ENCODE results near the gene AHSA1.

The AHSA1 gene

DNA sequence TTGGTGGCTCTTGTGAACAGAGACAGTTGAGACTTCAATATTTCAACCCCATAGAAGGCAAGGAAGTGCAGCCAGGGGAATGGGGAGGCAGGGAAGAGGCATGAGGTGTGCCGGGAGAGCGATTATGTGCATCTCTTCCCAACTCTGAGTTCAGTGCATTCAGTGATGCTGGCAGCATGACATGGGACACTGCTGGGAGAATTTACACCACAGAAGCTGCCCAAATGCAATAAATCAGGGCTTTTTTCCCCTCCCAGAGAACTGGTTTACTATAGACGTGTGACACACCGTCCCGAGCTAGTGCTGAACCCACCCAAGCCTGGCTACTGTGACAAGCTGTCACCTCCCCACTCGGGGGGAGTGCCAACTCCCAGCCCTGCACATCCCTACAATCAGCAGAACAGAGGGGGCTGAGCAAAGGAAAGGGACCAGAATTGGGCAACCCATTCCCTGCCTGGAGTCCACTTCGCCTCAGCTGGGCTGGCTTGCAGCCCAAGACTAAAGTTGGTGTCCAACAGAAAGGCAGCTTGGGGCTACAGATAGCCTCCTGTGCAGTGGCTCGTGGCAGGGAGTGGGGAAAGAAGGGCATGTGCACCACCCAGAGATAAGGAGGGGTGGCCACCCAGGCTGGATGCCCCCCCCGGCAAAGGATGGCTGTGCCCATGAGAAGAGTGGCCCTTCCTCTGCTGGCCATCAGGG lies 16.7 kb downstream of the AHSA1 start:
- no peak for DNase-seq

DNA sequence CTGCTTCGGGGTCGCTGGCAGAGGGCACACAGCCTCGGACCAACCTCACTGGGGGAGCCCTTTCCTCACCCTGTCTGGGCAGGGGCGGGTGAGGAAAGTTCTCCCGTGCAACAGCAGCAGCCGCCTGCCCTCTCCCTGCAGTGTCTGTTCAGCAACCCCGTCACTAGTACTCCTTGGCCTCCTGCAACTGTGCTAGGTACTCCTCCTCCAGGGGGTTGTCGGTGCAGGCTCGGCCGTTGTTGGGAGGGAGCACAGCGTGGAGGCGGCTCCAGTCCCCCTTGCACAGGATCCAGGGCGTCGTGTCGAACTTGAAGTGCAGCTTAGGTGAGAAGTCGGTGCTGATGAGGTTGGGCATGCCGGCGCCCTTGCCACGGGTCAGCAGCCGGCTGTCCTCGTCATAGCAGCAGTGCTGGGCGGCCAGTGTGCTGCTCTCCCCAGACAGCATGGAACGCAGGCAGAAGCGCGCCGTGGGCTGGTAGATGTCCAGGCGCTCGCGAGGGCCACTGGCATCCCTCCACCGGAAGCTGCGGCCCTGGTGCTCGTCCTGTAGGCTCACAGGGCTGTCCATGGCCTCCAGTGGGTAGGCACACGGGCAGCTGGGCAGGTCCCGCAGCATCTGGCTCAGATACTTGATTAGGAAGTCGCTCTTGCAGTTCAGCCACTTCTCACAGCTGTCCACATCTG lies 17.7 kb downstream of the AHSA1 start:
- no peak for DNase-seq

DNA sequence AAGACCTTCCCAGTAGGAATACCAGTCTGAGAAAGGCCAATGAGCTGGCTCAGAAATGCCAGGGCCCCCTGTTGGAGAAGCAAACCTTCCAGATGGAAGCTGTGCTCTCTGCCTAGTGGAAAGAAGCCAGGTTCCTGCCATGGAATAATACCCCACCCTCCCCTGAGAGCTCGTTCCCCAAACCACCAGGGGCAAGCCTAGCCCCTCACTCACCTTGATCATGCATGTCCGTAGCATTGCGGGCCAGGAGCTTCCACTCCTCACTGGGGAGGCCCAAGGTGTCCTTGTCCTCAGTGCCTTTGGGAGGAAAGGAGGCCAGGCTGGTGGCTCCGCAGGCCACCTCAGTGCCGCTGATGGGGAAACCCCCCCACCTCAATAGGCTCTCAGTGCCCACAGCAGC lies 20.1 kb downstream of the AHSA1 start:
- no peak for DNase-seq

DNA sequence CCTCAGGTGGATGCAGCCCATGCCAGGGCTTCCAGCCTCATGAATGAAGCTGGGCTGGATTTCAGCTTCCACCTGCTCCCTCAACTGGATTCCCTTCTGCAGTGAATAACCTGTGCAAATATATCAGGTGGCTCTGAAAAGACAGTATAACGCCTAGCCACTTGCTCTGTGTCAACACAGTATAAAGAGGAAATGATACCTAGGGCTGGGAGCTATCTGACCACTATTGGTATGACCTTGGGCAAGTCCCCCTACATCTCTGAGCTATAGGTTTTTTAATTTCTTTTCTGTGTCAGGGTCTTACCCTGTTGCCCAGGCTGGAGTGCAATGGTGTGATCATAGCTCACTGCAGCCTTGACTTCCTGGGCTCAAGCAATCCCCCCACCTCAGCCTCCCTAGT lies 20.9 kb downstream of the AHSA1 start:
- DNase-seq: no peak

DNA sequence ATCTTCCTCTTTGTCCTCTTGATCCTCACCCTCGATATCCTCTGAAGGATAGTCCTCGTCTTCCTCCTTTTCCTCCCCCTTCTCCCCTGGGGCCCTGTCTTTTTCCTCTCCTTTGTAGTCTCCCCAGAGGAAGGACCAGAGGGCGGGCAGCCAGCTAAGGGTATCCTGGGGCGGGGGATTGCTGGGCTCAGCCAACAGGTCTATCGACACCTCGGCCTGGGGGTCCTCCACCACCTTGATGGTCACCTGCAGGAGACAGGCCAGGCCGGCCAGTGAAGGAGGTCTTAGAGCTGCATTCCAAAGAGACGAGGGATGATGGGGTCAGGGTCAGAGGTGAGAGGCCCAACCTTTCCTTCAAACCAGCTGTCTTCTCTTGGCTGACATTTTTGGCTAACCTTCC lies 24.5 kb downstream of the AHSA1 start:
- DNase-seq: no peak

DNA sequence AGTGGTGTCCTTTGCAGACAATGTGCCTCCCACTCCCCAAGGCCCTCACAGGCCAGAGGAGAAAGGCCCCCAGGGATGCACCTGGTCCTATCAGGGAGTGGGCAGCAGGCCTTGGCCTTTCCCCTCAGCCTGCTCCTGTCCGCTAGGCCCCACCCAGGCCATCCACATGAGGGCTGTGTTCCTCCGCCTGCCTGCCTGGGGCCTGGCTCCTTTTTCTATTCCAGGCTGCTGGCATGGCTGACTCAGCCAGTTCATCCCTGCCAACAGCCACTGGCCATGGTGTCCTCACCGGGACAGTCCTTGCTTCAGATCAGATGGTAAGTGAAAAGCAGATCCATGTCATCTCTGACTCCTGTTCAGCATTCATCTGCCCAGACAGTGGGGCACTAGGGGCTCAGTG lies 27.4 kb downstream of the AHSA1 start:
- DNase-seq: no peak

DNA sequence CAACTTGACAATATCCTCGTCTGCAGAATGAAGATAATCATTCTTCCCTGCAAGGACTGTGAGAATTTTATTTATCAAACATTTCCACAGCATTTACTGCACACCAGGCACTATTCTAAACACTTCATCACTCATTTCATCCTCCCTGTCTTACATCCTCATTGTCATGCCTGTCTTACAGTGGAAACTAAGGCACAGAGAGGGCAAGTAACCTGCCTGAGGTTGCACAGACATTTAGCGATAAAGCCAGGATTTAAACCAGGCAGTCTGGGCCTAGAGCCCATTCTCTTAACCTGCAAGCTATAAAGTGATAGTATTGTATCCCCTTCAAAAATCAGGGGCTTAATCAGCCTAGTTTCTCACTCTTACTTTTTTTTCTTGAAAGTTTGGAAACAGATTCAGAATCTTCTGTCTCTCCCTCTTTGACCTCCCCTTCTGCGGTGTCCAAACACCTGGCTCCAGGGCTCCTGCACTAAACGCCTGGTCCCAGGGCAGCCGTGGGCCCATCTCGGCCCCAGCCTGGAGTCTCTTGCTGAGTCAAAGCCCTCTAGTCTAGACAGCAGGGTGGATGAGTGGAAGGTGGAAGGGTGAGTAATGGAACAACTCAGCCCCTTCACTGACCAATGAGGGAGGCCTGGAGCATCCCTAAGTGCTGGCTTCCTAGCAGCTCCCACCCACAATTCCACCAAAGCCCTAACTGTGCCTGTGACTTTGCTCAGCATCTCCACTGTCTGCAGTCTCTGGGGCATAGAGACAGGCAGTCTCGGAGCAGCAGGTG lies 28.2 kb downstream of the AHSA1 start:
- no peak for DNase-seq

DNA sequence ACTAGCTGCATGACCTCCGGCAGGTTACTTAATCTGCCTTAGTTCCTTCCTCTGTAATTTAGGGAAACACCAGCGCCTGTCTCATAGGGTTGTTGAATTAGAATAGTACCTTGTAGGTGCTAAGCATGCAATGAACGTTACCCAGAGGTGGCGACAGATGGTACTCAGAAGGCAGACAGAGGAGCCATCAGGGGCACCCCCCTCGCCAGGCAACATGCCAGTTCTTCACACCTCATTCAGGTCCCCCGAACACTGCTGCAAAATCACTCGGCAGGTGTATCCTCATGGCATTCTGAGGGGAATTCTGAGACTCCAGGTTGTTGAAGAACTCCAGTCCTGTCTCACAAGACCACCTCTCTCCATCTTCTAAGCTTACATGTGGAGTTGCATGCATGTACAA lies 30.7 kb downstream of the AHSA1 start:
- no peak for DNase-seq

DNA sequence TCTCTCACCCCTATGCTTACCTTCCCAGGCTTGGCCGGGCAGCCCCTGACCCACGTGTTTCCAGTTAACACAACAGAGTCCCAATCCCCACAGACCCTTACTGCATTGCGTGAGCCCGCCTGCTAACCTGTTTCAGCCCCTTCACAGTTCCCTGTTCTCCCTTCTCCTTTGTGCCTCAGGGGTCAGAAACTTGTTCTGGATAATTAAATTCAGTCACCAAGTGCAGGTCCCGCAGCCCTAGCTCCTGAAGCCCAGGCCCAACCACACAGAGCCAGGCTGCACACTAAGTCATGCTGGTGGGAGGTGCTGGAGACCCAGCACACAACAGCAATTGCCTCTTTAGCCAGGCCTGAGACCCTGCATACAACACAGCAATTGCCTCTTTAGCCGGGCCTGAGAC lies 31.1 kb downstream of the AHSA1 start:
- no peak for DNase-seq

DNA sequence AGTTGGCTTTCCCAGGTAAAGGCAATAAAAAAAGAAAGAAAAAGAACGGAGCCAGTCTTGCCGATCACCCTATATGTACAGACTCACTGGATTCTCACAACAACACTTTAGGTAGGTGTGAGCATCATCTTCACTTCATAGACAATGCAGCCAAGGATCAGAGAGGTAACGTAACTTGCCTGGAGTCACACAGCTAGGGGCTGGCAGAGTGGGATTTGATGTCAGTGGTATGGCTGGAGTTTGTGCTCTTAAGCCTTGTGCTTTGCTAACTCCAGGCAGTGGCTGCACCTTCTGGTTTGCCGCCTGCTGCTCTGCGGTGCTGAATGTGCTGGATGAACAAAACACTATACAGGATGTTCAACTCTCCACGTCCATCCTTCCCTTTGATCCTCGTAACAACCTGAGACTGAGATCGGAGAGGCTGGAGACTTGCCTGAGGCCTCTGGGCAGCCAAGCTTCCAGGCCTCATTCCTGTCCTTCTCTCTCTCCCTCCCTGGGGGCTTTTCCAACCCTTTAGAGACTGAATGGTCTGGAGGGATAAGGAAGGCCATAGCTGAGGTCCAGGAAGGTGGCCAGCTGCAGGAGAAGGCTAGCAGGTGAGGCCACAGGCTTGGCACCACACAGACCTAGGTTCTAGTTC lies 32.6 kb downstream of the AHSA1 start:
- DNase-seq: no peak

DNA sequence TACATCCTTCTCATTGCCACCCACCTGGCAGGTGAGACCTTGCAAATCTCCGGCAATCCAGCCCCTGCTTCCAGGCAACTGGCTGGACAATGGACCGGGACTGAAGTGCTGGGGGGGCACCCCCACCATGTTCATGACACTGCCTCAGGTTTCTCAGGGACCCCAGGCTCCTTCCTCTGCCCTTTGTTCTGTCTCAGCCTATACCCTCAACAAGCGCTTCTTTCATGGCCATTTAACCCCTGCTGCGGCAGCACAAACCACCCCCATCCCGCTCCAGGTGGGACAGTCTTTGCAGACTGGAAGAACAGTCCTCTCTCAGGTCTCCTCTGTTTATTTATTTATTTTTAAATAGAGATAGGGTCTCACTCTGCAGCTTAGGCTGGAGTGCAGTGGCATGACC lies 33.2 kb downstream of the AHSA1 start:
- no peak for DNase-seq

DNA sequence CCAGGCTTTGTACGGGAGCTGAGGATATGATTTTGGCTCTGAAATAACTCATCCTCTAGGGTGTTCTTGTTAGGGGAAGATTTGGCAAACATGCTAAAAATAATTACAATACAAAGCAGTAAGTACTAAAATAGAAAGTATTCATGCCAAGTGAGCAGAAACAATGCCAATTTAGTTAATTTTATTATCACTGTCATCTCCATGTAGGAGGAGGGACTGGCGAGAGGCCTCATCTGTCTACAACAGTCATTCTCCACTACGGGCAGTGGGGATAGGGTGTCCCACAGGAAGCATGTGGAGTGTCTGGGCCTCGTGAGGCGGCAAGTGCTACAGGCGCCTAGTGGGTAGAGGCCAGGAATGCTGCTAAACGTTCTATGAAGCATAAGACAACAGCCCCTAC lies 37.4 kb downstream of the AHSA1 start:
- no peak for DNase-seq

DNA sequence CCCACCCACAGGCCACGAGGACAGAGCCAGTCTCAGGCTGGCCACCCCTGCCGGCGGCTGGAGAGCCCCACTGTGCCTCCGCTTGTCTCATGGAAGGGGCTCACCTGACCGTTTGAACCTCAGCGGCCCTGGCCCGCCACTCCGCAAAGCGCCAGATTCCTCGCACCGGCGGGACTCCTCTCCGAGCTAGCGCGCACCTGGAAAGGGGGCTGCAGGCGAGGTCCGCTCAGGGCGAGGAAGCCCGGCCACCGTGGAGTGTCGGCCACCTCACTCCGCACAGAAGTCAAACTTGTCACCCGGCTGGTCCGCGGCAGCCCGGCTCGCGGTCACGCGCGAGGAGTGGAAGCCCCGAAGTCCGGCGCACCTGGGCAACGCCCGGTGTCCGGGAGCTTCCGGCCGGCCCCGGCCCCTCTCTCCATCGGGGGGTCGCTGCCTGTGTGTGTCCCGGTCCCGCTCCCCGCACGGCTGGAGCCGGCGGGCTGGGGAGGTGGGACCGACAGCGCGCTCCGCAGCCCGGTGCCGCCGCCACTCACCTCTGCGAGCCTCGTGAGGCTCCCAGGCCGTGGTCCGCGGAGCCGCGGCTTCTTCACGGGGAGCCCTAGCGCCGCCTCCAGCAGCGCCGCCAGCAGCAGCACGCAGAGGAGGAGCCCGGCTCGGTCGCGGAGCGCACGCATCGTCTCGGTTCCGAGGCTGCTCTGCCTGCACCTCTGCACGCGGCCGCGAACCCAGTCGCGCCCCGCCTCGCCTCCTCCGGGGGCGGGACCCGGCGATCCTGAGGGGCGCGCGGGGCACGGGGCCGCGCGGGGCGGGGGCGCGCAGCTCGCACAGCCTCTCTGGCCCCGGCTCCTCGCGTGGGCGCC lies 40.5 kb downstream of the AHSA1 start, which contains the start of gene ISM2:
ISM2 (minus strand) TSS at position 697 of the 860 bp plus-strand sequence; CDS start at position 674, 23 bp downstream.
- peak; percentile 26 to 36 for DNase-seq

DNA sequence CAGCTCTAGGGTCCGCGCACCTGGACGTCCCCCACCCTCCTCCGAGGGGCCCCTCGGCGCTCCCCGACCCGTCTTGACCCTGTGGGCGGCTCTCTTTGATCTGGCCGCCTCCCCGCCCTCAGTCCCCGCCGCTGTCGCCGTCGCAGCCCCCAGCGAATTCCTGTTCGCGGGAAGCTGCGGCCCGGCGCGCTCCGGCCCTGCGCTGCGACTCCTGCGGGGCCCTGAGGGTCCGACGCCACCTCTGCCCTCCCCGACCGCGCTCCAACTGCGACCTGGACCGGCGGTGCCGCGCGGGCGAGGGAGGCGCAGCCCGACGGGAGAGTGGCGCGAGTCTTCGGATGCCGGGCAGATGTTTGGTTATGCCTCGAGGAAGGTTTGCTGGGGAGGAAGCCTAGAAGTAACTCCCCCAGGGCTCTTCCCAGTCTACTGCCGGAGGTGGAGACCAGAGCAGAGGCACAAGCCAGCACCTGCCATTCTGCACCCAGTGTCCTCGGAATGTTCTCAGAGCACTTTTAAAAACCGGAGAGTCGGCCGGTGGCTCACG lies 41.2 kb downstream of the AHSA1 start:
- DNase-seq: no peak

DNA sequence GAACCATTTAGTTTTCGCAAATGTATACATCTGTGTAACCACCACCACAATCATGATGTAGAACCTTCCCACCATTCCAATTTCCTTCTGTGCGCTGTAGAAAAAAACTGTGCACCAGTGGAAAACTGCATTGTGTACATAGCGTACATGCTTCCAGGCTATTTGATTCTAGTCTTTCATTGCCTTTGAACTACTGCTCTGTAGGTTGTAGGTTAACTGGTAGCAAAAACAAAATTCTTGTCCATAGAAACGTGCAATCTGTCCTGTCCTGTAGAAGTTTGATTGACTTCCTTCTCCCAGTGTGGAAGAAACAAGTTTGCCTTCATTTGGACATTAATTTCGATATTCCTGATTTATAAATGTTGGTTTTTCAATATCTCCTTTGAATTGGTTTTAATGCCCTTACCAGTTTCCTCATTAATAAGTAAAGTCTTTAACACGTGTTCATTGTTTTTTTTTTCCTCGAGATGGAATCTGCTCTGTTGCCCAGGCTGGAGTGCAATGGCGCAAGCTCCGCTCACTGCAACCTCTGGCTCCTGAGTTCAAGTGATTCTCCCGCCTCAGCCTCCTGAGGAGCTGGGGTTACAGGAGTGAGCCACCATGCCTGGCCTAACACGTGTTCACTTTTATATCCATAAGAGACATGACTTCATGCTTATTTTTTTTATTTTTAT lies 44.4 kb downstream of the AHSA1 start:
- DNase-seq: no peak

DNA sequence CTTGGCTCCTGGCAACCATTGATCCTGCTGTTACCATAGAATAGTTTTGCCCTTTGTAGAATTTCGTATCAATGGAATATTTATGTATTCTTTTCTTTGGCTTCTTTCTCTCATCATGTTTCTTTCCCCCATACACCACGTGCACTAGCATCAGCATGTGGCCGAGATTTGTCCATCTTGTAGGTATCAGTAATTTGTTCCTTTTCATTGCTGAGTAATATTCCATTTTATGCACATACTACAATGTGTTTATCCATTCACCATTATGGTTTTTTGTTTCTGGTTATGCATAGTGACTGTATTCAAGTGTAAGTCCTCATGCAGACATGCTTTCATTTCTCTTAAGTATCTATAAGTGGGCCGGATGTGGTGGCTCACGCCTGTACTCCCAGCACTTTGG lies 45.2 kb downstream of the AHSA1 start:
- no peak for DNase-seq

DNA sequence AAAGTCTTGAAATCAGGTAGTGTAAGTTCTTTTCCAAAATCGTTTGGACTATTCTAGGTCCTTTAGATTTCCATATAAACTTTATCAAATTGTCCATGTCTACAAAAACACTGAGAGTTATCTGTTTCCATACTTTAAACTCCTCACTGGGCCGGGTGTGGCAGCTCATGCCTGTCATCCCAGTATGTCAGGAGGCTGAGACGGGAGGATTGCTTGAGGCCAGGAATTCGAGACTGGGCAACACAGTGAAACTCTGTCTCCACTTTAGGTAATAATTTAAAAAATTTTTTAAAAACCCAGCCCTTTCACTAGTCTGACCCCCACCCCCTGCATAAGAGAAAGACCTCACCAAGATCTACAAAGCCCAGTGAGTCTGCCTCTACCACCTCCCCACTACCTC lies 47.1 kb downstream of the AHSA1 start:
- DNase-seq: no peak

DNA sequence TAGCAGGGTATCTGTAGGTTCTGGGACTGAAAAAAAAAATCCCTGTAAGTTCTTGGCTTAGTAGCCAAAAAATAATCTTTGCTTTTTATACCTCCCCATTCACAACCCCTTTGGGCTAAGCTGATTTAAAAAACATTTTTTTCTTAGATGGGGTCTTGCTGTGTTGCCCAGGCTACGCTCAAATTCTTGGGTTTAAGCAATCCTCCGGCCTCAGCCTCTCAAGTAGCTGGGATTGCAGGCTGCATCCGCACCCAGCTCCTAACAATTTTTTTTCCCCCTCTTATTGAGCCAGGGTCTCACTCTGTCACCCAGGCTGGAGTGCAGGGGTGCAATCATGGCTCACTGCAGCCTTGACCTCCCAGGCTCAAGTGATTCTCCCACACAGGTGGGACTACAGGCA lies 49.9 kb downstream of the AHSA1 start:
- DNase-seq: no peak

DNA sequence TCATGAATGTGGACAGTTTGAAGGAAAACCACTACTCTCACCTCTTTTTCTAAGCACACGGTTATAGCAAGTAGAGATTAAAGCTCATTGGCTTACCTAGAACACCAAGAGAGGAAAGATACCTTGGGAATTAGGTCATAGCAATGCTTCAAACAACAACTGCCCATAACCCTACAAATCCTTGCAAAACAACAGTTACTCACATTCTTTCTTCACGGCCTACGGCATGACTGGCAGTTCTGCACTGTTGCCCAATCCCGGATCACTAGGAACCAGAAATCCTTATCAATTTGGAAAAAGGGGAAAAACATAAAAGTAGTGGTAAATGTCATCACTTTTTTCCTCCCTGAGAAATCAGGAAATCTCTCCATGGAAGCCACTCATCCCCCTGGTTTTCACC lies 50.4 kb downstream of the AHSA1 start:
- DNase-seq: no peak

DNA sequence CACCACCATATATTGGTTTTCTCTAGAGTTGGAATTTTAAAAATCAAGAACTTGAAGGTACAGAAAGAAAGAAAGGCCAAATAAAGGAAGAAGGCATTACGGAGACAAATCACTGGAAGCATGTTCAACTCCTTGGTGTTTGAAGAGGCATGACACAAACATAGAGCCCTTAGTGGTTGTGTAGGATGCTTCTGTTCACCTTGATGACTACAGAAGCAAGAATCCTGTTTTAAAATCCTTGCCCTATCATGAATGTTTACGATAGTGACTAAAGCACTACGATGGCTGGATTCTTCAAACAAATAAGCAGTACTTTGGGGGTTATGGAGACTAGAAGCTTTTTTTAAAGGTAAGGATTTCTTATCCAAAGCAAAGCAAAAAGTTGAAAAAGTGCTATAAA lies 51.0 kb downstream of the AHSA1 start:
- no peak for DNase-seq

DNA sequence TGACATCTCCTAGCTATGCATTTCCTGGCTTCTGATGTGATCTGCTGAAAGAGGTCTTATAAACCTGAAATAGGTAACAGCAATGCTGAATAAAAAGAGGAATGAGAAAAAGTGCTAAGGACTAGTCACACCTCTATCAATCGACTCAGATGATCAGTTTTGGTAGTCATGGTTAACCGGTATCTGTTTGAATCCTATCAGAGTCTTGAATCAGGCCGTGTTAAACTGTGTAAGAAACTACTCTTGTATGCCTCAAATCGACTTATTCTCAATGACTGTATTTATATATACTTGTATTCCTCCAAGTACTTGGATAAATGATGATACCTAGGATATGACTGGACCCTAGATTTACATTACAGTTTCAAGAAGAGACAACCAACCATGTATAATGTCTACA lies 51.5 kb downstream of the AHSA1 start:
- DNase-seq: no peak
